Measurements from ENCODE around the gene GALK1.
A peak's percentile ranks its signal among the peaks of the same experiment; 100 is the strongest.

GALK1 gene

DNA sequence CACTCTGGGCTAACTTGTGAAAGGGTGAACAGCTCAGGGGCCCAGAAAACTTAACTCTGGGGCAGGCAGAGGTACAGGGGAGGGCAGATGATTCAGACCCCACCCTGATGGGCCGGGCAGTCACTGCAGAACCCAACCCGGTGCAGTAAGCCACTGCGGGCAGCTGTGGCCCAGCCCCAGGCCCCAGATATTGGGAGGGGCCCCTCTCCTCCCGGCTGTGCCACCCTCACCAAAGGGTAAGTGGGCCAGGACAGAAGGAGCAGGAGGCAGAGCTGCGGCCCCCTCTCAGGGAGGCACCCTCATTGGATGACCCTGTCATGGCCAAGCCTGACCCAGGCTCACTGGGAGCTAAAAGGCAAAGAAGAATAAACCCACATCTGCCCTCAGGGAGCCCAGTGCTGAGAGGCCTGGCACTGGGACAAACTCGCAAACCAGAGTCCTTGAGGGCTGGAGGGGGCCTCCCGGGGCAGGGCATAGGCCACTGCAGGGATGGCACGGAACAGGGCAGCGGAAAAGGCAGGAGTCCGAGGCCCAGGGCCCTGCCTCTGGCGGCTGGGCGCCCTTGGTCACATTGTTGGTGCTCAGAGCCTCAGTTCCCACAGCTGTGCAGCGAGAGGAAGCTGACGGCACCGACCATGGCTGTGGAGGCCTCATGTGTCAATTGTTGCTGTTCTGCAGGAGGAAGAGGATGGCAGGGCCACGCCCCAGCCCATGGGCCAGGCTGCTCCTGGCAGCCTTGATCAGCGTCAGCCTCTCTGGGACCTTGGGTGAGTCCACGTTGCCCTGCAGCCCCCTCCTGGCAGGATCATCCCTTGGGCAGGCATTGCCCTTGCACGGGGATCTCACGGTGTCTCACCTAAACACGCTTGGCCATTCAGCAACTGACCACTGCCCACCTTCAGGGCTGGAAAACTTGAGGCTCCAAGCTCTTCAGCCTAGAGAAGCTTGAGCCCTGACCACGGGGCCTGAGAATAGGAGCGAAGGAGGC is 40.7 kb downstream of the GALK1 start:
- no peak for DNase-seq

DNA sequence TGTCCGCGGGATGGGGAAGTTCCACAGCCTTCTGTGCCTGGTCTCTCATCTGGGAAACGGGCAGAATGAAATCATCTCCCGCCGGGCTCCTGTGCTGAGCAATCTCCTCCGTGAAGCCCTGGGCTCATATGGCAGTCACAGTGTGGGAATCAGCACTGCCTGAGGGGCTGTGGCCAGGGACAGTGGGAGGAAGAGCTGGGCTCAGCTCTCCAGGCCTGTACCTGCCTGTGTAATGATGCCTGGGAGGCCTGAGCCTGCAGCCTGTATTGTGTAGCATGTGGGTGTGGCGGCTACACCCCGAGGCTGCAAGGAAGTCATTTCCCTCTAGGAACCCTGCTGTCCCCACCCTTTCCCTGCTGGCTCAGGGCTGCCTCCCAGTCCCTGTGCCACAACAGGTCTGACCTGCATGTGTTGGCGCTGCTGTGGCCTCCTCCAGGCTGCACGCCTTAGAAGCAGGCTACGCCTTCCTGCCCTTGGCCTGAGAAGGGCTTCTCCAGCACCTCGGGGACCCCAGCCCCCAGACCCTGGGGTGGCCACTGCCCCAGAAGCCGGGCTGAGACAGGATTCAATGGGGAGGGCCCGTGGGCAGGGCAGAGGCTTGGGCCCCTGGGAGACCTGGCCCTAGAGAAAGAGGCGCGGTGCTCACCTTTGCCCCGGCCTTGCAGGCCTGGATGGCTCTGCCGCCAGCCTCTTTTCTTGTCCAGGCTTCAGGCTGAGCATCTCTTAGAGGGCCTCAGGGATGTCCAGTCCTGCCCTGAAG is 41.6 kb downstream of the GALK1 start:
- peak; percentile 48 for DNase-seq

DNA sequence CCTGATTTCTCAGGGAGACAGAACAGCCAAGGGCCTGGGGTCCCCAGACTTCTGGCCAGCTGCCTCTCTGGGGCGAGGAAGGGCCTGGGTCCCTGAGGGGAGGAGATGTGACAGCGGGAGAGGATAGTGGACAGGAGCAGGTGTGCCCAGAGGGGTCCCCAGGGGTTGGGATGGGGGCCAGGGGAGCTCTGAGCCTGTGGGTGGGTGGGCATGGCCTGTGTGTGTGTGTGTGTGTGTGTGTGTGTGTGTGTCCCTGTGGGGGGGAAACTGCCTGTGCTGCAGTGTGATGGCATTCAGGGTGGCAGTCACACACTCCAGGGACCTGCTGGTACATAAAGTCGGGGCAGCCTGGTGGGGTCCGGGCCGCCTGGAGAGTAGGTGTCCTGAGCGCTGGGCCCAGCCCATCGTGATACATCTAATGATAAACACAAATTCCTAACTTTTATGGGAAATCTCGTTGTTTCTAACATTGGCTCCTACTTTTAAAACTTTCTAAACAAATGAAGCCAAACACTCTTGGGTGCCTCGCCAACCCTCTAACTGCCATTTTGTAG is 42.4 kb downstream of the GALK1 start:
- no peak for DNase-seq

DNA sequence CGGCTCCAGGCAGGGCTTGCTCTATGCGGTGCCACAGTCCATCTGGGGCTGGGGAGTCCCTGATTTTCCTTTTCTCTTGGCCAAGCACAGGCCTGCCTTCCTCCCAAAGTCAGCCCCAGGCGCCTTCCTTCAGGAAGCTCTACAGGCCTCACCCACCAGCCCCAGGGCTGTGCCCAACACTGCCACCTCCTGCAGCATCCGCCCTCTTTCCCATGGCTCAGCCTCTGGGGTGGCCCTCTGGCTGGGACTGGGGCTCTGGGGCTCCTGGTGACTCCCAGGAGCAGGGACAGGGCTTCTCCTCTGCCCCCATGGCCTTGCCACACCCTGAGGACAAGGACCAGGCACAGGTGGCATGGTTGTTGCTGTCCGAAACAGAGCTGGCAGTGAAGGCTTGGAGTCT is 42.9 kb downstream of the GALK1 start:
- DNase-seq: no peak

DNA sequence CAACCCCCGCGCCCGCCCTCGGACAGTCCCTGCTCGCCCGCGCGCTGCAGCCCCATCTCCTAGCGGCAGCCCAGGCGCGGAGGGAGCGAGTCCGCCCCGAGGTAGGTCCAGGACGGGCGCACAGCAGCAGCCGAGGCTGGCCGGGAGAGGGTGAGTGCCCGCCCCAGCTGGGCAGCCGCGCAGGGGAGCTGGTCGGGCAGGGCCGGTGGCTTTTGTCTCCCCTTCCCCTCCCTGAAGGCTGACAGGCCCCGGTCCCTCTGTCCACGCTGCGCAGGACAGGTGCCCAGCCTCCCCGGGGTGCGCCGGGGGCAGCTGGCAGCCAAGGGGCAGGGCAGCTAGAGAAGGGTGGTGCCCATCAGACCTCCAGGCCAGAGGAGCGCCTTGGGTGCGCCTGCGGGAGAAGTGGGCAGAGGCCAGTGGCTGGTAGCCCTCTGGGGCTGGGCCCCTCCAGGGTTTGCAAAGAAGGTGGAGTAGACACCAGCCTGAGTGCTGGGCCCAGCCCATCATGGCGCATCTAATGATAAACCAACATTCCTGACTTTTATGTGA is 43.5 kb downstream of the GALK1 start:
- no peak for DNase-seq

DNA sequence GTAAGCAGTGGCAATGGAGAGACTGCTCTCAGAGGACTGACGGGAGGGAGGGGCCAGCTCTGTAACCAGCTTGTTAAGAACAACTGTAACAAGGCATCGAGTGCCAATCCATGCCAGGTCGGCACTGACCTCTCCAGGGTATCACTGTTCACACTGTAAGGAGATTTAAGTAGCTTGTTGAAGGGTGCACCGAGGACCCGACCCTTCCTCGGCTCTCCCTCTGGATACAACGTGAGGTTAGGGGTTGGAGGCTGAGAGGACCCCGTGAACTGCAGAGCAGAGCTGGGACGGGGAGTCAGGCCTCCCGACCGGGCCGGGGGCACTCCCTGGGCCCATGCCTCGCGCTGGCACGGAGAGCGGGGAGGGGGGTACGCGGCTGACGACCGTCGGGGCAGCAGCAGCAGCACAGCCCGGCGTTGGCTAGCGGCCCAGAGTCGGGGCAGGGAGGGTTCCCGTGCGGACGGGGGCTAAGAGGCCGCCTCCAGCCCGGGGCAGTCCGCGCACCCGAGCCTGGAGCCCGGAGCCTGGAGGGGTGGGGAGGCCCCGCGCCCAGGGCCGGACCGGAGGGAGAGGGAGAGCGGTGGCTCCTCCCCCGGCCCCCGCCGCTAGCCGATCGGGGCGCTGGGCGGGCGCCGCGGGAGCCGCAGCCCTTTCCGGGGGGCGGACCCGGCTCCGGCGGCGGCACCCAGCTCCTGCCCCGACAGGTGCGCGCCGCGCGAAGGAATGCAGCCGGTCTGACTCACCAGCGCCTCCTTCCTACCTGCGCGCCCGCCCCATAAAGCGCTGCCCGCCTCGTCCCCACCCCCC is 44.1 kb downstream of the GALK1 start, which contains the start of gene ITGB4:
Gene ITGB4, plus strand, starts transcription at position 804 of the 807 bp plus-strand sequence. CDS start 3,245 bp downstream, outside the sequence.
- peak; percentile 69 for DNase-seq

DNA sequence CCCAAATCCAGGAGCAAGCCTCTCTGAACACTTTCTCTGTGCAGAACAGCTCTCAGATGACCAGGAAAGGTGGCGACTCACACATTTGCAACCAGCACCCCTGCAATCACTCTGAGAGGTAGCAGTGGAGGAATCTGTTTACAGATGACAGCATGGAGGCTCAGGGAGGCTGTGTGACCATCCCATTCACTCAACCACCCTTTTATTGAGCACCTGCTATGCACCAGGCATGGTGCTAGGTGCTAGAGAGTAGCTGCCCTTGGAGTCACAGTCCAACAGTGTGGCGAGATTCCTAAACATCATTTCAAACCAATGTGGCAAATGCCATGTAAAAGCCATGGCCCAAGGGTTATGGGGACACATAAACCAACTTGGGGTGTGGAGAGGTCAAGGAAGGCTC is 45.3 kb downstream of the GALK1 start:
- DNase-seq: no peak

DNA sequence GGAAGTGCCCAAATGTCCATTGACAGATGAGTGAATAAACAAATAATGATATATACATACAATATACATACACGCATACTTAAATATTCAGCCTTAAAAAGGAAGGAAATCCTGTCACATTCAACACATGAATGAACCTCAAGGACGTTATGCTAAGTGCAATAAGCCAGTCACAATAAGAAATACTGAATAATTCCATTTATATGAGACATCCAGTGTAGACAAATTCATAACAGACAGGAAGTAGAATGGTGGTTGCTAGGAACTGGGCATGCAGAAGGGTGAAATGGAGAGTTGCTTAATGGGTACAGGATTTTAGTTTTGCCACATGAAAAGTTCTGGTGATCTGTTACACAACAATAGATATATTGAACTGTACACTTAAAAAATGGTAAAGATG is 52.5 kb downstream of the GALK1 start:
- DNase-seq: no peak
